ENCODE results near the gene TRIOBP. TPM values are rescaled to one million over a fixed set of nuclear protein-coding genes. Genes with fewer than 3 reads are reported as not detected.
"Not testable (repeated sequence)": the region's sequence is repeated elsewhere in the genome, so short reads cannot be mapped to it uniquely, and the experiment has no call there.

The TRIOBP gene
- total RNA-seq, 2 experiments from 2014 or later = 31.1 to 31.6 TPM

GRCh38 chr22:37655252-37655563 lies 41.6 kb upstream of the TRIOBP start:
- CTCF ChIA-PET (ENCODE audit: unreplicated experiment) = interaction anchor here (0.6 kb wide), 1 partner anchor 113 kb away, joined by 3 read pairs; no protein-coding TSS in a partner anchor
- intact Hi-C loops (cut with micrococcal nuclease; ENCODE audit: unreplicated experiment) = no loop called here

GRCh38 chr22:37656583-37656982 lies 40.3 kb upstream of the TRIOBP start:
- H2AFZ ChIP-seq (ENCODE audit: low read length); intact Hi-C loops (cut with micrococcal nuclease; ENCODE audit: unreplicated experiment); DNase-seq (ENCODE audit: low spot score); H3K9me2 ChIP-seq (ENCODE audit: insufficient read depth, low read length); H3K27ac ChIP-seq (ENCODE audit: low read depth, low read length, poor library complexity, severe bottlenecking); H3K9me3 ChIP-seq (ENCODE audit: low read length); POLR2A ChIA-PET; H3K4me2 ChIP-seq (ENCODE audit: low read length); H3K4me3 ChIP-seq (ENCODE audit: low read depth, low read length, poor library complexity, severe bottlenecking); BruUV-seq (replicated peaks); CTCF ChIA-PET (ENCODE audit: unreplicated experiment): not testable (repeated sequence)
- peaks cover 17% of the 10 kb centered on the region for H4K20me1 ChIP-seq (ENCODE audit: insufficient read depth, low read length)
- peaks cover 23% of the 10 kb centered on the region for H3K4me1 ChIP-seq (ENCODE audit: insufficient read depth, low read length, poor library complexity, severe bottlenecking)
- H3K36me3 ChIP-seq (ENCODE audit: insufficient read depth, low read length) = peaks cover 33% of the 10 kb centered on the region
- peaks cover 25% of the 10 kb centered on the region for H3K79me2 ChIP-seq (ENCODE audit: insufficient read depth, low read depth, low read length)

More at GRCh38 chr22:37655252-37655563, 41.6 kb upstream of the TRIOBP start:
- Histone ChIP-seq H4K20me1 (ENCODE audit: insufficient read depth, low read length) (peaks cover 9% of the 10 kb centered on the region), H3K27ac (ENCODE audit: low read depth, low read length, poor library complexity, severe bottlenecking) (no peak overlapping the region), H3K79me2 (ENCODE audit: insufficient read depth, low read depth, low read length) (peaks cover 11% of the 10 kb centered on the region), H3K4me2 (ENCODE audit: low read length) (no peak overlapping the region), H3K4me1 (ENCODE audit: insufficient read depth, low read length, poor library complexity, severe bottlenecking) (peaks cover 9% of the 10 kb centered on the region), H2AFZ (ENCODE audit: low read length) (no peak overlapping the region), H3K9me3 (ENCODE audit: low read length) (no peaks in the 10 kb centered on the region), H3K9me2 (ENCODE audit: insufficient read depth, low read length) (no peaks in the 10 kb centered on the region), H3K4me3 (ENCODE audit: low read depth, low read length, poor library complexity, severe bottlenecking) (no peak overlapping the region), H3K36me3 (ENCODE audit: insufficient read depth, low read length) (peaks cover 33% of the 10 kb centered on the region)
- POLR2A ChIA-PET = no interaction called here
- no peak for TF ChIP-seq EZH2phosphoT487 (IDR thresholded peaks at IDR 0.05; ENCODE audit: borderline replicate concordance, low read depth, low read length)
- TF ChIP-seq CTCF (conservative IDR thresholded peaks at IDR 0.05; ENCODE audit: low read length) = no peak
- no peak for DNase-seq (ENCODE audit: low spot score)
- BruUV-seq (replicated peaks) = no TSS peak

- no TSS peak for BruUV-seq (replicated peaks)
- Histone ChIP-seq H3K79me2 (ENCODE audit: insufficient read depth, low read depth, low read length) (peaks cover 36% of the 10 kb centered on the region), H4K20me1 (ENCODE audit: insufficient read depth, low read length) (peaks cover 20% of the 10 kb centered on the region), H3K4me2 (ENCODE audit: low read length) (peak overlapping the region; percentile 88), H3K27ac (ENCODE audit: low read depth, low read length, poor library complexity, severe bottlenecking) (peak overlapping the region; percentile 70), H3K4me3 (ENCODE audit: low read depth, low read length, poor library complexity, severe bottlenecking) (peak overlapping the region; percentile 90), H3K4me1 (ENCODE audit: insufficient read depth, low read length, poor library complexity, severe bottlenecking) (peaks cover 32% of the 10 kb centered on the region), H3K36me3 (ENCODE audit: insufficient read depth, low read length) (peaks cover 35% of the 10 kb centered on the region), H2AFZ (ENCODE audit: low read length) (peak overlapping the region; percentile 74; the same call in 1 of the 2 replicates), H3K9me2 (ENCODE audit: insufficient read depth, low read length) (no peaks in the 10 kb centered on the region), H3K9me3 (ENCODE audit: low read length) (no peaks in the 10 kb centered on the region)
- no peak for TF ChIP-seq EZH2phosphoT487 (IDR thresholded peaks at IDR 0.05; ENCODE audit: borderline replicate concordance, low read depth, low read length)
- TF ChIP-seq CTCF (conservative IDR thresholded peaks at IDR 0.05; ENCODE audit: low read length) = no peak
- intact Hi-C loops (cut with micrococcal nuclease; ENCODE audit: unreplicated experiment) = no loop called here
- ChIA-PET POLR2A (interaction anchor here (0.6 to 2.3 kb wide), 21 partner anchors 9 to 298 kb away, joined by 3 to 11 read pairs (median 4); partner anchors contain the start of genes ANKRD54, GGA1 and LGALS2), CTCF (ENCODE audit: unreplicated experiment) (interaction anchor here (1.5 to 1.6 kb wide), 2 partner anchors 15 to 24 kb away, joined by 6 to 11 read pairs; no protein-coding TSS in a partner anchor)
- no peak for DNase-seq (ENCODE audit: low spot score)
Measured at GRCh38 chr22:37657590-37658132, 39.2 kb upstream of the TRIOBP start.
